Measurements from ENCODE around the gene RSRC1.
A peak's percentile ranks its signal among the peaks of the same experiment; 100 is the strongest.

The RSRC1 gene

GRCh38 chr3:158261371-158261991 is 151.6 kb downstream of the RSRC1 start:
- H3K27me3 ChIP-seq, result no peaks in the 10 kb centered on the region
- H3K4me3 ChIP-seq, result no peak overlapping the region
- H3K36me3 ChIP-seq, result peaks cover 0 to under 1% (median 0%) of the 10 kb centered on the region in 3 donors
- peaks cover 0 to 8% (median 6%) of the 10 kb centered on the region in 3 donors for H3K9me3 ChIP-seq
- peaks cover 0 to 3% (median 0%) of the 10 kb centered on the region in 4 donors for H3K4me1 ChIP-seq
- intact Hi-C loops (cut with DNase I; ENCODE audit: low total_unique reads), result no loop called here
- no peak for TF ChIP-seq CTCF (IDR thresholded peaks at IDR 0.05)
- H3K27ac ChIP-seq, result no peak overlapping the region
- no peak for DNase-seq

- Histone ChIP-seq H3K27ac (no peak overlapping the region), H3K9me3 (peaks cover 0 to 22% (median 17%) of the 10 kb centered on the region in 3 donors), H3K27me3 (no peaks in the 10 kb centered on the region), H3K36me3 (peaks cover 0 to 14% (median 9%) of the 10 kb centered on the region in 3 donors), H3K4me1 (peaks cover 0 to 3% (median 0%) of the 10 kb centered on the region in 4 donors), H3K4me3 (no peak overlapping the region)
- peak in 1 of 2 donors; percentile 54 for DNase-seq
- TF ChIP-seq CTCF (IDR thresholded peaks at IDR 0.05), result no peak
- intact Hi-C loops (cut with DNase I; ENCODE audit: low total_unique reads), result no loop called here
These were observed 155.0 kb downstream of the RSRC1 start for GRCh38 chr3:158264894-158265293.

GRCh38 chr3:158267015-158267414 is 157.1 kb downstream of the RSRC1 start:
- no peak for DNase-seq
- intact Hi-C loops (cut with DNase I; ENCODE audit: low total_unique reads), result no loop called here

GRCh38 chr3:158269942-158270341 is 160.1 kb downstream of the RSRC1 start:
- no peak for DNase-seq
- Histone ChIP-seq H3K27me3 (no peaks in the 10 kb centered on the region), H3K4me3 (no peak overlapping the region), H3K27ac (no peak overlapping the region), H3K9me3 (peaks cover 0 to 22% (median 17%) of the 10 kb centered on the region in 3 donors), H3K4me1 (no peaks in the 10 kb centered on the region), H3K36me3 (peaks cover 0 to 14% (median 9%) of the 10 kb centered on the region in 3 donors)
- intact Hi-C loops (cut with DNase I; ENCODE audit: low total_unique reads), result no loop called here
- no peak for TF ChIP-seq CTCF (IDR thresholded peaks at IDR 0.05)

More at GRCh38 chr3:158267015-158267414, 157.1 kb downstream of the RSRC1 start:
- Histone ChIP-seq H3K4me3 (no peak overlapping the region), H3K27me3 (no peaks in the 10 kb centered on the region), H3K4me1 (no peaks in the 10 kb centered on the region), H3K36me3 (peaks cover 0 to 14% (median 9%) of the 10 kb centered on the region in 3 donors), H3K9me3 (peaks cover 0 to 22% (median 17%) of the 10 kb centered on the region in 3 donors), H3K27ac (no peak overlapping the region)
- TF ChIP-seq CTCF (IDR thresholded peaks at IDR 0.05), result no peak

GRCh38 chr3:158272081-158272480 is 162.2 kb downstream of the RSRC1 start:
- intact Hi-C loops (cut with DNase I; ENCODE audit: low total_unique reads), result no loop called here
- peaks cover 0 to 10% (median 3%) of the 10 kb centered on the region in 3 donors for H3K9me3 ChIP-seq
- no peak for TF ChIP-seq CTCF (IDR thresholded peaks at IDR 0.05)
- peaks cover 0 to 7% (median 4%) of the 10 kb centered on the region in 3 donors for H3K36me3 ChIP-seq
- no peak overlapping the region for H3K27ac ChIP-seq
- no peaks in the 10 kb centered on the region for H3K27me3 ChIP-seq
- H3K4me1 ChIP-seq, result no peaks in the 10 kb centered on the region
- H3K4me3 ChIP-seq, result no peak overlapping the region
- DNase-seq, result no peak
